ENCODE measurements around the gene RHBDF1.

Gene RHBDF1

GRCh38 chr16:74747-75334 lies 2.4 kb upstream of the RHBDF1 start:
- DNase-seq (ENCODE audit: low read depth in 2 of 2): no peak

DNA sequence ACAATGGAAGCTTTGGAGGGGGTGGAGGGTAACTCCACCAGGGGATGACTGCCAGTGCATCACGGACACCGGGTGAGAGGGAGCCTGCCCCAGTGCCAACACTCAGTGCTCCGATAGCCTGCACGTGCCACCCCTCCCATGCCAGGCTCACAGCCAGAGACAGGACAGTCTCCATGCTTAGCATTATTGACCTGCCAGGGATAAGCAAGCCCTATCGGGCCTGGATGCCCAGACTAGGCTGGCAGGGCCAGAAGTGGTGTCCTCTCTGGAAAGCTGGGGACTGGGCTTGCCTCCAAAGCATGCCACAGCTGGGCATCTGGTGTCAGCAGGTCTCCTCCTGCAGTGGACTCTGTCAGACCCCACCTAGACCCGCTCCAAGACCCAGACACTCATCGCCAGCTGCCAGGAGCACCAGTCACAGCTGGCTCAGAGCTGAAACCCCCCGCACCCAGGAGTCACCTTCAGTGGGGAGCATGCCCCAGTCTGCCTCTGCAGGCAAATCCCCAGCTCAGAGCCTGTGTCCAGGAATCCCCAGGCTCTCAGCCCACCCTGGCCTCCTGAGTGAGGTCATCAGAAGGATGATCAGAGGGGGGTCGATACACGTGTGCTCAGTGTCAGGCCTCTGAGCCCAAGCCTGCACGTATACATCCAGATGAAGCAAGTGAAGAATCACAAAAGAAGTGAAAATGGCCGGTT lies 1.8 kb upstream of the RHBDF1 start:
- DNase-seq (ENCODE audit: low read depth in 2 of 2): no peak

- no peak for DNase-seq (ENCODE audit: low read depth in 2 of 2)
Measured at GRCh38 chr16:71540-72401, 660 bp downstream of the RHBDF1 start.

- no peak for DNase-seq (ENCODE audit: low read depth in 2 of 2)
Measured at GRCh38 chr16:71210-71539, 1.3 kb downstream of the RHBDF1 start.

- no peak for DNase-seq (ENCODE audit: low read depth in 2 of 2)
Measured at GRCh38 chr16:69181-69580, 3.2 kb downstream of the RHBDF1 start.

DNA sequence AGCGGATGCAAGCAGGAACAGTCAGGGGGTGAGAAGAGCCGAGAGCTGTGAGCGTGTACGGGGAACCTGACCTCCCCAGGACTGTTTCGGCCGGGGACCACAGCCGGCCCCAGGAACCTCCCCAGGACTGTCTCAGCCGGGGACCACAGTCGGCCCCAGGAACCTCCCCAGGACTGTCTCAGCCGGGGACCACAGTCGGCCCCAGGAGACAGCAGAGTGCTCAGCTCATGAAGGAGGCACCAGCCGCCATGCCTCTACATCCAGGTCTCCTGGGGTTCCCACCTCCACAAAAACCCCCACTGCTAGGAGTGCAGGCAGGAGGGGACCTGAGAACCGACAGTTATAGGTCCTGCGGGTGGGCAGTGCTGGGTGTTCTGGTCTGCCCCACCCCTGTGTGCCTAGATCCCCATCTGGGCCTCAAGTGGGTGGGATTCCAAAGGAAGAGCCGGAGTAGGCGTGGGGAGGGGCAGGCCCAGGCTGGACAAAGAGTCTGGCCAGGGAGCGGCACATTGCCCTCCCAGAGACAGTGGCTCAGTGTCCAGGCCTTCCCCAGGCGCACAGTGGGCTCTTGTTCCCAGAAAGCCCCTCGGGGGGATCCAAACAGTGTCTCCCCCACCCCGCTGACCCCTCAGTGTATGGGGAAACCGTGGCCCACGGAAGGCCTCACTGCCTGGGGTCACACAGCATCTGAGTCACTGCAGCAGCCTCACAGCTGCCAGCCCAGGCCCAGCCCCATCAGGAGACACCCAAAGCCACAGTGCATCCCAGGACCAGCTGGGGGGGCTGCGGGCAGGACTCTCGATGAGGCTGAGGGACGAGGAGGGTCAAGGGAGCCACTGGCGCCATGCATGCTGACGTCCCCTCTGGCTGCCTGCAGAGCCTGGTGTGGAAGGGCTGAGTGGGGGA lies 4.3 kb downstream of the RHBDF1 start:
- DNase-seq (ENCODE audit: low read depth in 2 of 2): no peak

- DNase-seq (ENCODE audit: low read depth in 2 of 2): no peak
Measured at GRCh38 chr16:67183-67791, 5.1 kb downstream of the RHBDF1 start.

GRCh38 chr16:66309-67182 lies 5.9 kb downstream of the RHBDF1 start:
- DNase-seq (ENCODE audit: low read depth in 2 of 2): no peak

DNA sequence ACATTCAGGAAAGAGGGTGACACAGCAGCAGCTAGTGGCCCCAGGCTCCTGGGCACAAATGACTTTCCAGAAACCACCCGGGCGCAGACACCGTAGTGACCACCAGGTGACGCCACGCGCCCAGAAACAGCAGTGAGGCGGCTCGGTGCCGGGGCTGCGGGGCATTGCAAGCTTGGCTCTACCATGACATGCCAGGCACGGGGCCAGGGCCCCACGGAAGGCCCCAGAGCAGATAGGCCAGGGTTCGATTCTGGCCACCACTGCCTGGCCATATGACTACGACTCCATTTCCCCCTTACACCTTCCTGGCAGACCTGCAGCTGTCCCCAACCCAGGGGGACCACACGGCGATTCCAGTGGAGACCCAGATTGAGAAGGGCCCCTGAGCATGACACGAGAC lies 6.7 kb downstream of the RHBDF1 start:
- peak; percentile 69 to 77 for DNase-seq (ENCODE audit: low read depth in 2 of 2)

DNA sequence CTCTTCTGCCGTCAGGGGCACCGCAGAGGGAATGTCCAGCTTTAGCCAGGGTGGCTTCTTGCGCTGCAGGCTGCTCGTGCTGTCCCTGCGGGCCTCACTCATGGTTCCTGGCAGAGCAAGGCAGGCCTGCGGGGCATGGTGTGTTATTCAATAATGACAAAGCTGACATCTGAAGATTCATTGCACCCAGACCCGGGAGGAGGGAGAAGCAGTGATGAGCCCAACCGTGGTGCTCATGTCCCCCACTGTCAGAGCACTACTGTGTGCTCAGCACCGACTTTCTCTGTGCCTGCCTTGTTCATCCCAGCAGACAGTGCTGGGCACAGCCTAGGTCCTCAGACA lies 7.5 kb downstream of the RHBDF1 start:
- no peak for DNase-seq (ENCODE audit: low read depth in 2 of 2)

DNA sequence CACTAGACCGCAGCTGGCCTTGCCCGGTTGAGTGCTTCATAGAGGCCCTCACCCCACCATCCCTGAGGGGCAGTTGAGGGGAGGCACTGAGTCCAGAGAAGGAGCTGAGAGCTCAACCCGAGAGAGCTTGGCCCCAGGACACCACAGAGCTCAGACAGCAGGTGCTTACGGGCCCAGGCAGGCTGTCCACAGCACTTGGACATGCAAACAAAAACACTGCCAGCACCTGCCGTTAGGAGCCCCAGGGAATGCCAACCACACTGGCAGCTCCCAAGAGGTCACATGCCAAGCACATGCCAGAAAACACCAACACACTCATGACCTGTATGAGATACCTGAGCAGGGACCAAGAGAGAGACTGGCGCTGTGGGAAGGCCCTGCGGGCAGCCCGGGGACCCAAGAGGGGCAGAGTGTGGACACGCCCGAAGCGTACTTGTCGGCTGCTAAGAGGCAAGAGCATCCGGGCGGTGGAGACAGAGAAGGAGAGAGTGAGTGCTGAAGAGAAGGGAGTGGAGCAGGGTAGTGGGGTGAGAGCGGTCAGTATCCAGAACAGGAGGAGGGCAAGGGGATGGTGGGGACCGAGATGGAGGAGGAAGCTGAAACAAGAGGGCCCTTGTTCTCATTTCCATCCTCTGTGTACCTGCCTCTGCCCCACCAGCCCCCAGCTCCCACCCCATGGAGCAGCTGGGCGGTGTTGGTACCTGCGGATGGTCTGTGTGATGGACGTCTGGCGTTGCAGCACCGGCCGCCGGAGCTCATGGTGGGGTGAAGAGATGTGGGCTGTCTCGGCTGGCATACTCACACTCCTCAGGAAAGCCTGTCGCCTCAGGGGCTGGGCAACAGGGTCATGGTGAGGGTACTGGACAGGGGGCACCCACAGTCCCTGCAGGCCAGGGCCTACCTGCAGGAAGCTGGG lies 8.2 kb downstream of the RHBDF1 start:
- DNase-seq (ENCODE audit: low read depth in 2 of 2): no peak

DNA sequence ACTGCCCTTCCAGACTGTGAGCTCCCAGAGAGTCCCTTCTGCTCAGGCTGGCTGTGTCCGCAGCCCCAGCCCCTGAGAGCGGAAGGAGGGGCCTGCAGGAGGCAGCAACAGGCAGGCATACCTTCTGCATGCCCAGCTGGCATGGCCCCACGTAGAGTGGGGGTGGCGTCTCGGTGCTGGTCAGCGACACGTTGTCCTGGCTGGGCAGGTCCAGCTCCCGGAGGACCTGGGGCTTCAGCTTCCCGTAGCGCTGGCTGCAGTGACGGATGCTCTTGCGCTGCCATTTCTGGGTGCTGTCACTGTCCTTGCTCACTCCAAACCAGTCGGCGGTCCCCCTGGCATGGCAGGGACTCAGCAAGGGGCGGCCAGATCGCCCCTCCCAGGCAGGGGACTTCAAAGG lies 9.0 kb downstream of the RHBDF1 start:
- DNase-seq (ENCODE audit: low read depth in 2 of 2): no peak

- DNase-seq (ENCODE audit: low read depth in 2 of 2): no peak
Measured at GRCh38 chr16:62968-63391, 9.5 kb downstream of the RHBDF1 start.

DNA sequence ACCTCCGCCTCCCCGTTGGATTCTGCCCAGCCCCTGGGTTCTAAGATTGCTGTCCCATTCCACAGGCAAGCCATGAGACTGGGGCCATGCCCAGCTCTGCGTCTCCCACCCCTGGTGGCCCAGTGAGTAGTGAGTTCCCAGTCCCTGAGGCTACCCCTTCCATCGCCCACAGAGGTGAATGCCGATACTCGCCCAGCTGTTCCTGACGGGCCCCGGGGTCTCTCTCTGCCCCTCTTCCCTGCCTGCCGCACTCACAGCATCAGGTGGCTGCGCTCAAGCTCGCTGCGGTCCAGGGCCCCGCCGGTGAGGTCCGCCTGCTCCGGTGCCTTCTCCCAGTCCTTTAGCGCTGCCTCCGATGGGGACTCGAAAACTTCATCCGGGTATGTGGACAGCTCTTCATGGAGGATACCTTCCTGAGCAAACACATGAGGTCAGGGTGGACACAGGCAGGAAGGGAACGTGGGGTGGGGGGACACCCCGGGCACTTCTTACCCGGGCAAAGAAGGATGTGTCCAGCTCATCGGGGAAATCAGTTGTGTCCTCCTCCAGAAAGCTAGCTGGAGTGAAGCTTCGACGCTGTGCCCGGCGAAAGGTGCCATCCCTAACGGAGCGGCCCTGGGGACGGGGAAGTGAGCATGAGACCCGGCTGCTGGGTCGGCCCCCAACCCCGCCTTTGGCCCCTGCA lies 10.0 kb downstream of the RHBDF1 start:
- no peak for DNase-seq (ENCODE audit: low read depth in 2 of 2)

DNA sequence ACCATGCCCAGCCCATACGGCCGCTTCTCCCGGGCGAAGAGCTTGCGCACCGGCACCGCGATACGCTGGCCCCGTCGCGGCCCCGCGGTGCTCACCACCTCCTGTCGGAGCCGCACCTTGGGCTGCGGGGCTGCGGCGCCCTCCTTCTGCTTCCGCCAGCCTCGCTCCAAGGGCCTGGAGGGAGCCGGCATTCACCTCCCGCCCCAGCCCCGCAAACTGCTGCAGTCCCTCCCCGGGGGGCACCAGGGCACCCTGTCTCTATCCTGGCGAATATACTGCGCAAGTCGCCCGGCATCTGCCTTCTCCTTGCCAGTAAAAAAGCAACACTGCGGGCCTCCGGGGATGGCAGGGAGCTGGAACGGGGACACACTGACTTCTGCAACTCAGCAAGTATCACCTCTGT lies 10.6 kb downstream of the RHBDF1 start:
- DNase-seq (ENCODE audit: low read depth in 2 of 2): no peak

DNA sequence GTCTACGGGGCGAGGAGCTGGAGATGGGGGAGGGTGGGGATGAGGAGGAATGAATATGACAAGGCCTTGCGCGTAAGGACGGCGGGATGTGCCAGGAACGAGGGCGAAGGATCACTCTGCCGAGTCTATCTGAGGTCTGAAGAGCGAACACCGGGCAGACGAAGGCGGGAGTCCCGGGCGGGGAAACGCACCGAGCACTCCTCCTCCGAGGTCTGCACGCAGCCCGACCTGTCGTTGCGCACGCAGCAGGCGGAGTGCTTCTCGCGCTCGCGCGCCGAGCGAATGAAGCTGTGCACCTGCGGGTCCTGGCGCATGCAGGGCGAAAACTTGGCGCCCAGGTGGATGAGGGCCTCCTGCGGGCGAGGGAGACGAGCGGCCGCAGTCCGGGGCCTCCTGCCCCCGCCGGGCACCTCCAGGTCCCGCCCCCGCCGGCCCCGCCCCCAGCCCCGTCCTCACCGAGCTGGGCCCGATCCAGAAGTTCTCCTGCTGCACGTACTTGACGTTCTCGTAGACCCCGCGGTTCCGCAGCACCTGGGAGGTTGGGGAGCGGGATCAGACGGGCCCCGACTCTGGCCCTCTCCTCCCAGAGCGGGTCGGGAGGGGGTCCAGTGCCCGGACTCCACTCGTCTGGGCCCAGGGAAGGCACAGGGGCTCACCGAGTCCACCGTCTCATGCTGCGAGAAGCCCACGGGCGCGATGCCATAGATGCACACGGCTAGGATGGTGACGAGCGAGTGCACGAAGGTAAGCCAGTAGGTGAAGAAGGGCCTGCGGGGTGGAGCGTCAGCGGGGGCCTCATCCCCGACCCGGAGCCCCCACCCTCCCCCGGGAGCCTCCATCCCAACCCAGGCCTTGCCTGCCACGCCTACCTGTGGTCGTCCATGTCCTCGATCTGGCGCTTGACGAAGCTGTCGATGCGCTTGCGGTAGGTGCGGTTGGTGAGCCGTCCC lies 11.2 kb downstream of the RHBDF1 start:
- DNase-seq (ENCODE audit: low read depth in 2 of 2): no peak

GRCh38 chr16:60166-60565 lies 12.3 kb downstream of the RHBDF1 start:
- DNase-seq (ENCODE audit: low read depth in 2 of 2): no peak

All from stimulated activated CD8-positive, alpha-beta memory T cell treated with anti-CD3 and anti-CD28 coated beads, Interleukin-7, amount 100 ng/mL, for 1 hour (primary cell).